ENCODE data around the gene KCTD2.

Gene KCTD2

DNA sequence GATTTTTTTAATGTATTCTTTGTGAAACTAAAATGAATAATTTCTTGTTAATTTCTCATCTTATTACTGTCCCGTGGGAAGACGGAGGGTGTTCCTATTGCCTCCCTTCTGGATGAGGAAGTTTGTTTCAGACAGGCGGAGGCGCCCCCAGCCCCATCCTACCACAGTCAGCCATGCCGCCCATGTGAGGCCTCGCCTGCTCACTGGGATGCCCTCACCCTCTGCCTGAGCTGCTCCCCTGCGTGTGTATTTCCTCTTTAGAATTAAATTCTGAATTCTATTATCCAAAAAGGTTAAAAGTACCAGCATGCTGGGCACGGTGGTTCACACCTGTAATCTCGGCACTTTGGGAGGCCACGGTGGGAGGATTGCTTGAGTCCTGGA, 14.0 kb downstream of the KCTD2 start:
- no peak for DNase-seq
- Histone ChIP-seq H2BK120ac (ENCODE audit: low read depth, low read length) (no peak overlapping the region), H3K18ac (ENCODE audit: low read length) (no peak overlapping the region), H3K36me3 (ENCODE audit: control insufficient read depth, insufficient read depth, low read length) (peaks cover 31% of the 10 kb centered on the region), H3K9ac (ENCODE audit: low read length) (no peak overlapping the region), H3K27ac (ENCODE audit: low read depth, low read length) (no peak overlapping the region), H3K4me1 (ENCODE audit: control insufficient read depth, low read depth, low read length) (no peaks in the 10 kb centered on the region), H3K4me2 (ENCODE audit: low read length) (no peak overlapping the region), H3K27me3 (ENCODE audit: insufficient read depth, low read length, poor library complexity) (no peaks in the 10 kb centered on the region), H3K23ac (ENCODE audit: low read length) (no peak overlapping the region), H3K4ac (ENCODE audit: low read depth, low read length) (no peak overlapping the region), H3K56ac (ENCODE audit: low read length) (no peak overlapping the region), H4K8ac (ENCODE audit: low read depth, low read length) (no peak overlapping the region), H3K79me2 (ENCODE audit: control insufficient read depth, insufficient read depth, low read length) (no peaks in the 10 kb centered on the region), H3K4me3 (ENCODE audit: low read length) (no peak overlapping the region), H2BK15ac (replicated peaks; ENCODE audit: low read depth) (no peak overlapping the region), H2AK5ac (ENCODE audit: low read length) (no peak overlapping the region), H2BK5ac (ENCODE audit: low read length) (no peak overlapping the region), H3K79me1 (ENCODE audit: low read length) (peaks cover 5% of the 10 kb centered on the region), H4K5ac (ENCODE audit: low read length) (no peak overlapping the region)
- WGBS (ENCODE audit: extremely low coverage, insufficient coverage, low lambda C conversion rate): no CpG with 5 or more reads among the region's 10 CpGs

DNA sequence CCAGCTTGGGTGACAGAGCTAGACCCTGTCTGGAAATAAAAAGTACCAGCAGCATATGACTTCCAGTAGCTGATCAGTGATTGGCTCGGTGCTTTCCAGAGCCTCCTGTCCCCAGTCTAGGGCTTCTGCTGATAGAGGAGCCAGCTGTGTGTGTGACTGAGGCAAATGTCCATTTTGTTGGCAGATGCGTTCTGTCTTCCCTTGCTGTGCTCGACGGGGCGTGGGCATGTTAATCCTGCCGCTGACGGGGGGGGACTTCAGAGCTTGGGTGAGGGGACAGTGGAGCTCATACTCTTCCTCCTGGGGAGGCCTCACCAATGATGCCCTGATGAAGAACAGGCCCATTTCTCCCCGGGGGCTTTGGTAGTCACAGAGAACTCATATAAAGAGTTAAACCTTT, 14.6 kb downstream of the KCTD2 start:
- Histone ChIP-seq H4K8ac (ENCODE audit: low read depth, low read length) (no peak overlapping the region), H3K79me1 (ENCODE audit: low read length) (peaks cover 4% of the 10 kb centered on the region), H2AK5ac (ENCODE audit: low read length) (no peak overlapping the region), H3K27me3 (ENCODE audit: insufficient read depth, low read length, poor library complexity) (no peaks in the 10 kb centered on the region), H3K18ac (ENCODE audit: low read length) (no peak overlapping the region), H3K4me1 (ENCODE audit: control insufficient read depth, low read depth, low read length) (no peaks in the 10 kb centered on the region), H2BK5ac (ENCODE audit: low read length) (no peak overlapping the region), H2BK120ac (ENCODE audit: low read depth, low read length) (no peak overlapping the region), H3K27ac (ENCODE audit: low read depth, low read length) (no peak overlapping the region), H3K4me3 (ENCODE audit: low read length) (no peak overlapping the region), H3K9ac (ENCODE audit: low read length) (no peak overlapping the region), H2BK15ac (replicated peaks; ENCODE audit: low read depth) (no peak overlapping the region), H3K4me2 (ENCODE audit: low read length) (no peak overlapping the region), H3K23ac (ENCODE audit: low read length) (no peak overlapping the region), H3K4ac (ENCODE audit: low read depth, low read length) (no peak overlapping the region), H3K56ac (ENCODE audit: low read length) (no peak overlapping the region), H3K79me2 (ENCODE audit: control insufficient read depth, insufficient read depth, low read length) (no peaks in the 10 kb centered on the region), H4K5ac (ENCODE audit: low read length) (no peak overlapping the region), H3K36me3 (ENCODE audit: control insufficient read depth, insufficient read depth, low read length) (peaks cover 31% of the 10 kb centered on the region)
- DNase-seq: no peak
- WGBS (ENCODE audit: extremely low coverage, insufficient coverage, low lambda C conversion rate): no CpG with 5 or more reads among the region's 8 CpGs

GRCh38 chr17:75063201-75063600, 16.2 kb downstream of the KCTD2 start:
- Histone ChIP-seq H3K56ac (ENCODE audit: low read length) (no peak overlapping the region), H3K23ac (ENCODE audit: low read length) (no peak overlapping the region), H2BK120ac (ENCODE audit: low read depth, low read length) (no peak overlapping the region), H3K18ac (ENCODE audit: low read length) (no peak overlapping the region), H2BK5ac (ENCODE audit: low read length) (no peak overlapping the region), H3K79me2 (ENCODE audit: control insufficient read depth, insufficient read depth, low read length) (no peaks in the 10 kb centered on the region), H3K4me3 (ENCODE audit: low read length) (no peak overlapping the region), H3K79me1 (ENCODE audit: low read length) (peaks cover 3% of the 10 kb centered on the region), H3K4me1 (ENCODE audit: control insufficient read depth, low read depth, low read length) (no peaks in the 10 kb centered on the region), H4K5ac (ENCODE audit: low read length) (no peak overlapping the region), H2BK15ac (replicated peaks; ENCODE audit: low read depth) (no peak overlapping the region), H3K36me3 (ENCODE audit: control insufficient read depth, insufficient read depth, low read length) (peaks cover 31% of the 10 kb centered on the region), H3K4me2 (ENCODE audit: low read length) (no peak overlapping the region), H4K8ac (ENCODE audit: low read depth, low read length) (no peak overlapping the region), H3K27me3 (ENCODE audit: insufficient read depth, low read length, poor library complexity) (no peaks in the 10 kb centered on the region), H2AK5ac (ENCODE audit: low read length) (no peak overlapping the region), H3K27ac (ENCODE audit: low read depth, low read length) (no peak overlapping the region), H3K4ac (ENCODE audit: low read depth, low read length) (no peak overlapping the region), H3K9ac (ENCODE audit: low read length) (no peak overlapping the region)
- DNase-seq: no peak
- WGBS (ENCODE audit: extremely low coverage, insufficient coverage, low lambda C conversion rate): no CpG with 5 or more reads among the region's 13 CpGs

DNA sequence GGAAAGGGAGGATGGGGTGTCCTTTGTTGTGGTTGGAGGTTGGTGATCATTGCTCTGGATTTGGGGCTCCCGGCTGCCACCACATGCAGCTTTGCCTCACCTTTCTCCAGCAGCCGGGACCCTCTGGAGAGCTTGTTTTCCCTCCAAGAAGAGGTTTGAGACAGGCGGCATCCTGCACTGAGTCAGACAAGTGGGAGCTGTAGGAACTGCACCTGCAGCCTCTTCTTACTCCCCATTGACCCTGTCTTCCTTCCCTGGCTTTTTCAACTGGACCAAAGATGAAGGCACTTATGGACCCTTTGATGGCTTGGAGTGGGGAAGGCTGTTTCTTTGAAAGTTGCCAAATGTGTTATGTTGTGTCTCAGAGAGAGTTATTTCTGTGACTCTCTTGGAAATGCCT, 16.6 kb downstream of the KCTD2 start:
- no peak overlapping the region for H3K4ac ChIP-seq (ENCODE audit: low read depth, low read length)
- H2BK15ac ChIP-seq (replicated peaks; ENCODE audit: low read depth): no peak overlapping the region
- no peak overlapping the region for H3K56ac ChIP-seq (ENCODE audit: low read length)
- H3K4me1 ChIP-seq (ENCODE audit: control insufficient read depth, low read depth, low read length): no peaks in the 10 kb centered on the region
- no peak overlapping the region for H3K4me2 ChIP-seq (ENCODE audit: low read length)
- H3K23ac ChIP-seq (ENCODE audit: low read length): no peak overlapping the region
- peaks cover 3% of the 10 kb centered on the region for H3K79me1 ChIP-seq (ENCODE audit: low read length)
- no peak for DNase-seq
- H3K27ac ChIP-seq (ENCODE audit: low read depth, low read length): no peak overlapping the region
- H3K4me3 ChIP-seq (ENCODE audit: low read length): no peak overlapping the region
- H4K8ac ChIP-seq (ENCODE audit: low read depth, low read length): no peak overlapping the region
- no peak overlapping the region for H4K5ac ChIP-seq (ENCODE audit: low read length)
- H2BK5ac ChIP-seq (ENCODE audit: low read length): no peak overlapping the region
- H3K79me2 ChIP-seq (ENCODE audit: control insufficient read depth, insufficient read depth, low read length): no peaks in the 10 kb centered on the region
- no peak overlapping the region for H3K9ac ChIP-seq (ENCODE audit: low read length)
- no peaks in the 10 kb centered on the region for H3K27me3 ChIP-seq (ENCODE audit: insufficient read depth, low read length, poor library complexity)
- H2AK5ac ChIP-seq (ENCODE audit: low read length): no peak overlapping the region
- H3K18ac ChIP-seq (ENCODE audit: low read length): no peak overlapping the region
- WGBS (ENCODE audit: extremely low coverage, insufficient coverage, low lambda C conversion rate): no CpG with 5 or more reads among the region's 3 CpGs
- peaks cover 31% of the 10 kb centered on the region for H3K36me3 ChIP-seq (ENCODE audit: control insufficient read depth, insufficient read depth, low read length)
- no peak overlapping the region for H2BK120ac ChIP-seq (ENCODE audit: low read depth, low read length)

GRCh38 chr17:75064040-75064439, 17.0 kb downstream of the KCTD2 start:
- no peak overlapping the region for H2BK120ac ChIP-seq (ENCODE audit: low read depth, low read length)
- peaks cover 31% of the 10 kb centered on the region for H3K36me3 ChIP-seq (ENCODE audit: control insufficient read depth, insufficient read depth, low read length)
- H3K4ac ChIP-seq (ENCODE audit: low read depth, low read length): no peak overlapping the region
- WGBS (ENCODE audit: extremely low coverage, insufficient coverage, low lambda C conversion rate): no CpG with 5 or more reads among the region's 11 CpGs
- DNase-seq: no peak
- no peak overlapping the region for H3K9ac ChIP-seq (ENCODE audit: low read length)
- no peak overlapping the region for H2AK5ac ChIP-seq (ENCODE audit: low read length)
- no peak overlapping the region for H3K27ac ChIP-seq (ENCODE audit: low read depth, low read length)
- H3K18ac ChIP-seq (ENCODE audit: low read length): no peak overlapping the region
- H3K4me2 ChIP-seq (ENCODE audit: low read length): no peak overlapping the region
- H4K8ac ChIP-seq (ENCODE audit: low read depth, low read length): no peak overlapping the region
- H3K23ac ChIP-seq (ENCODE audit: low read length): no peak overlapping the region
- no peaks in the 10 kb centered on the region for H3K79me2 ChIP-seq (ENCODE audit: control insufficient read depth, insufficient read depth, low read length)
- H2BK15ac ChIP-seq (replicated peaks; ENCODE audit: low read depth): no peak overlapping the region
- no peaks in the 10 kb centered on the region for H3K4me1 ChIP-seq (ENCODE audit: control insufficient read depth, low read depth, low read length)
- no peak overlapping the region for H3K4me3 ChIP-seq (ENCODE audit: low read length)
- no peaks in the 10 kb centered on the region for H3K27me3 ChIP-seq (ENCODE audit: insufficient read depth, low read length, poor library complexity)
- H2BK5ac ChIP-seq (ENCODE audit: low read length): no peak overlapping the region
- H3K56ac ChIP-seq (ENCODE audit: low read length): no peak overlapping the region
- no peak overlapping the region for H4K5ac ChIP-seq (ENCODE audit: low read length)
- peaks cover 3% of the 10 kb centered on the region for H3K79me1 ChIP-seq (ENCODE audit: low read length)

DNA sequence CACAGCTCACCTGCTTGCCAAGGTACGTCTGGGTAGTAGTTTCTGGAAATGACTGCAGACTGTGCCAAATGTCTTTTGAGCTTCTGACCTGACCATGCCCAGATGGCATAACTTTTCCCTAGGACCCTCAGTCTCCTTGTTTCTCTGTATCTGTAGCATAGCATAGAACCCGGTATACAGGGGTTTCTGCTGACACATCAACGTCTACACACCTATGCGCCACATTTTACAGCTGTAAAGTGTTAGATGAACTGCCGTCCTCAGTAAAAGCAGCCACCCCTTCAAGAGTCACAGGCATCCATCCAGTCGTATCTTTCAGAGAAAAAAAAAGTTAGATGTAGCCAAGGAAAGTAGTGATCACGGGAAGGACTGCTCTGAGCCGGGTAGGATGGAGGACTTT, 17.4 kb downstream of the KCTD2 start:
- peaks cover 31% of the 10 kb centered on the region for H3K36me3 ChIP-seq (ENCODE audit: control insufficient read depth, insufficient read depth, low read length)
- H3K56ac ChIP-seq (ENCODE audit: low read length): no peak overlapping the region

More for the DNA sequence above, 17.4 kb downstream of the KCTD2 start:
- Histone ChIP-seq H4K8ac (ENCODE audit: low read depth, low read length) (no peak overlapping the region), H2BK120ac (ENCODE audit: low read depth, low read length) (no peak overlapping the region), H3K4me1 (ENCODE audit: control insufficient read depth, low read depth, low read length) (no peaks in the 10 kb centered on the region), H3K27ac (ENCODE audit: low read depth, low read length) (no peak overlapping the region), H3K79me1 (ENCODE audit: low read length) (peaks cover 3% of the 10 kb centered on the region), H4K5ac (ENCODE audit: low read length) (no peak overlapping the region), H3K27me3 (ENCODE audit: insufficient read depth, low read length, poor library complexity) (no peaks in the 10 kb centered on the region), H2BK5ac (ENCODE audit: low read length) (no peak overlapping the region), H3K4ac (ENCODE audit: low read depth, low read length) (no peak overlapping the region), H3K9ac (ENCODE audit: low read length) (no peak overlapping the region), H3K4me2 (ENCODE audit: low read length) (no peak overlapping the region), H2BK15ac (replicated peaks; ENCODE audit: low read depth) (no peak overlapping the region), H3K18ac (ENCODE audit: low read length) (no peak overlapping the region), H3K23ac (ENCODE audit: low read length) (no peak overlapping the region), H2AK5ac (ENCODE audit: low read length) (no peak overlapping the region), H3K79me2 (ENCODE audit: control insufficient read depth, insufficient read depth, low read length) (no peaks in the 10 kb centered on the region), H3K4me3 (ENCODE audit: low read length) (no peak overlapping the region)
- no peak for DNase-seq
- no CpG with 5 or more reads among the region's 8 CpGs for WGBS (ENCODE audit: extremely low coverage, insufficient coverage, low lambda C conversion rate)
